ENCODE measurements around the gene ALAS1.

ALAS1 gene

DNA sequence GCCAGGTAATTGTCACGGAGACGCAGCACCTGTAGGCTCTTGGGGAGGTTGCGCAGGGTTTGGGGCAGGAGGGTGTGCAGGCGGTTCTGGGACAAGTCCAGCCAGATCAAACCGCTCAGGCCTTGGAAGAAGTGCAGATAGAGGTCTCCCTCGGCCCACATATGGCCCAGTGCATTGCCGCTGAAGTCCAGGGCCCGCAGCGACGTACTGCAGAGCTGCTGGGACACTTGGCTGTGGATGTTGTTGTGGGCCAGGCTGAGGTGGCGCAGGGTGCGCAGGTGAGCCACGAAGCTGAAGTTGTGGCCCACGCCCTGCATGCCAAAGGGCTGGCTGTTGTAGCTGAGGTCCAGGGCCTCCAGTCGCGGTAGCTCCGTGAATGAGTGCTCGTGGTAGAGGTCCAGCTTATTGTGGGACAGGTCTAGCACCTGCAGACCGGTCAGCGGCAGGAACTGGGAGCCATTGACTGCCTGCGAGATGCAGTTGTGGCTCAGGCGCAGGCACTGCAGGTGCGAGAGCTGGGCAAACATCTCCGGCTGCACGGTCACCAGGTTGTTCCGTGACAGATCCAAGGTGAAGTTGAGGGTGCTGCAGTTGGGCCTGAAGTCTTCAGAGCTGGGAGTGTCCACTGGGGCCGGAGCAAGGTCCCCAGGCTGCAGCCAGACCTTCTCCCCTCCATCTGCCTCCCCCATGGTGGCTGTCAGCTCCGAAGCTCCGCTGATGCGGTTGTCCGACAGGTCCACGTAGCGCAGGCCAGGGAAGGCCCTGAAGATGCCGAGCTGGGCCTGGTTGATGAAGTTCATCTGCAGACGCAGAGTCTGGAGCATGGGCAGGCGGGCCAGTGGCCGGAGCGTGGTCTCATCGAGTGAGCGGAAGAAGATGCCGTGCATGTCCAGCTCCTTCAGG is 24.6 kb downstream of the ALAS1 start:
- no peak for DNase-seq

GRCh38 chr3:52223449-52224408 is 25.8 kb downstream of the ALAS1 start:
- DNase-seq = no peak

DNA sequence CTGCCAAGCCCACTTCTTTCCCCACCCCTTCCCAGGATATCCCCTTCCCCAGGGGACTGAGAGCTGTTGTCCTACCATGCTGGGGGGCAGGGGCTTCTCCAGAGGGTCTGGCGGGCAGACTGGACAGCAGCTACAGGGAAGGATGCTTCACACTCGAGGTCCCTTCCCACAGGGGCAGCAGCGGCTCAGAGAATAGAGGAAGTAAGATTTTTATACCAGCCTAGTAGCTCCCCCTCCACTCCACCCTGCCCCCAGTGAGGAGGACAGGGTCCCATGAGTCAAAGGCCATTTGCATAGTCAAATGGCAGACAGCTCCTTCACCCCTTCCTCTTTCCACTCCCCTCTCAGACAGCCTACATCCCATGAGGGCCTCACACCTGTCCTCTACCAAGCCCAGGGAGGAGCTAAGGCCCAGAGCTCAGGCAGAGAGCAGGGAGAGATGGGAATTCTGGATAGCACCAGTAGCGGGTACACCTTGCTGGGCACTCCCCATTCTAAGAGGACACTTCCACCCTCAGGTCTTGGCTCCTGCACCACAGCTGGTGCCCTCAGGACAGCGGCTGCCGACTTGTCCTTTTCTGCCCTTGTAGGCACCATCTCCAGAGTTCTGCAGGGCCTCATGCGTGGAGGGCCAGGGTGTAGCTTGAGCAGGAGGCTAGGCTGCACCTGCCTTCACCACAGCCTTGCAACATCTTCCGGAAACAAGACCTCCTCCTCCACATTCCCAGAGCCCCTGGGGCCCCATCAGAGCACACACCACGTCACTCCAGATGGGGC is 27.7 kb downstream of the ALAS1 start, which contains the start of gene TLR9:
Gene TLR9, minus strand, starts transcription at position 194 of the 777 bp plus-strand sequence. Its CDS starts 116 bp downstream, at position 78.
- no peak for DNase-seq

DNA sequence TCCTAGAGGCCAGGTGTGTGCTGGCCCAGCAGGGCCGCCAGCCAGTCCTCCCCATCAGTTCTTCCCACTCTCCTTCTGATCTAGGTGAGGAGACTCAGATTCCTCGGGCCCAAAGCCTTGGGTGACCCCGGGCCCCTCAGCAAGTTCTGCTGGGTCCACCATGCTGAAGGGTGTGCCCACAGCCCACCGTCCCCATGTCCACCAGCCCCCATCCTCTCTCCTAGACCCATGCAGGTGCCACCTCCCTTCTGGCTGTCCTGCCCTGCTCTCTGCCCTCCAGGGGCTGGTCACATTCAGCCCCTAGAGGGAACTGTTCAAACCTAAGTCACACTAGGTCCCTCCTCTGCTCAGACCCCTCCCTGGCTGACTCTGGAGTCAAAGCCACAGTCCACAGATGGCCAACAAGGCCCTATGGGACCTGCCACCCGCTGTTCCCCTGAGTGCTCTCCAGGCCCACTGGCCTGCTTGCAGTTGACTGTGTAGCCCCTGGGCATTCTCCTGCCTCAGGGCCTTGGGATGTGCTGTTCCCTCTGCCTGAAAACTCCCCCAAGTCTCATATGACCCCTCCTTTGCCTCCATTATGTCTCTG is 28.4 kb downstream of the ALAS1 start:
- DNase-seq = no peak

DNA sequence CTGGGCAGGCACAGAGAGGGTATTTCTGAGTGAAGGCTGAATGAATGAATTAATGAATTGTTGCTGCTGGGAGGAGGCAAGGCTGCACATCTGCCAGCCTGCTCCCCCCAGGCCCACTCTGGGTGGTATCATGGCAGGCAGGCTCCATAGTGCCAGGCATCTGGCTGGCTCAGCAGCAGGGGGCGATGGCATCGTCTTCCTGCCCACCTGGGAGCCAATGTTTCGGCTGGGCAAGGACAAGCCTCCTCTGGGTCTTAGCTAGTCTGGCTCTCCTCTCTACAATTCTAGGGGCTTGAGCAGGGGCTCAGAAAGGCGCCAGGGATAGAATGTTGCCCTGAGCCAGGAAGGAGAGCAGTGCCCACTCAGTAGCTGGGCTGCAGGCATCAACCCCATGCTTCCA is 29.2 kb downstream of the ALAS1 start:
- DNase-seq = no peak

GRCh38 chr3:52227766-52228165 is 29.8 kb downstream of the ALAS1 start:
- DNase-seq = no peak

DNA sequence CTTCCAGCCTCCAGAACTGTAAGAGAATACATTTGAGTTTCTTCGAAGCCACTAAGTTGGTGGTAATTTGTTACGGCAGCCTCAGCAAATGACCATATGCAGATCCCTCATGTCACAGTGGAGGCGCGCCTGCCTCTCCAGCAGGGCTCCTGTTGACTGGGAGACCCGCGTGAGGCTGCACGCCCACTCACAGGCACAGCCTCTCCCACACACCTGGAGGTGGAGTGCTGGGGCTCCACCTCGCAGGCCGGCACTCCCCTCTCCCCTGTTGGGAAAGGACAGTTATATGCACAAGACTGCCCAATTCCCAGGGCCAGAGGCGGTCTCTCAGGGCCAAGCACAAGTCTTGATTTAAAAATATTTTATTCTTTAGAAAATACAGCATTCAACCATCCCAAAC is 30.3 kb downstream of the ALAS1 start:
- DNase-seq = no peak

DNA sequence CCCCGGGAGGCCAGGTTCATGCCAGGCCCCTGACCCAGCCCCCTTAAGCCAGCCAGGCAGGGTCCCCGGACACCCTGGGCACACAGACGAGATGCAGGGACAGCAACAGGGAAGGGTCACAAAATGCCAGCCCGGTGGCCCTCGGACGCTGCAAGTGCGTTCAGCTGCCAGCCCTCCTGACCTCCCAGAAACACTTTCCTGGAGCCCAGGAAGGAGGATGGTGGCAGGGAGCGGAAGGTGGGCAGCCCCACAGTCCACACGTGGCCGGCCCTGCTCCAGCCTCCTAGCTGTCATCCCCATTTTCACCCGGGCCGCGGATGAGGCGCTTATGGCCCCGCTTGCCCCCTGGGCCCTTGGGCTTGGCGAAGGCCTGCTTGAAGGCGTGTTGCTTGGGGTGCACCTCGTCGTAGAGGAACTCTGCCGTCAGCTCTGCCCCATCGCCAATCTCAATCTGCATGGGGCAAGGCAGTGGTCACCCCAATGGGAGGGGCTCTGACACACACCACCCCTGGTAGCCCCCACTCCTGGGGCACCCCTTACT is 30.9 kb downstream of the ALAS1 start:
- DNase-seq = no peak

DNA sequence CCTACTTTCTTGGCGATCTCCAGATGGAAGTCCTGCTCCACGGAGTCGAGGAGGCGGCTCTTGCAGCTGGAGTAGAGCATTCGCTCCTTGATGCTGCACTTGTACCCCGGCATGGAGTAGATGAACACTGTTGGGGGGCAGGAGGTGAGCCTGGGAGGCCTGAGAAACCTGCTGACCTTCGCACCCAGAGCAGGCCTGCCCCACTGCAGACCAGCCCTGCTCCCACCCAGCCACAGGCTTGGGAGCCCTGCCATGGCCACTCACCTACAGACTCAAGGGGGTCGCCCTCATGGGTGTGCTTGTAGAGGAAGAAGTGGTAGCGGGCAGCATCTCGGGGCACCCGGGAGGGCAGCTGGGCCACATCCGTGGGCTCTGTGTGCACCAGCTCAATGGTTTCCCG is 31.7 kb downstream of the ALAS1 start:
- no peak for DNase-seq

- no peak for DNase-seq
Observed at GRCh38 chr3:52230461-52230860, 32.5 kb downstream of the ALAS1 start.

DNA sequence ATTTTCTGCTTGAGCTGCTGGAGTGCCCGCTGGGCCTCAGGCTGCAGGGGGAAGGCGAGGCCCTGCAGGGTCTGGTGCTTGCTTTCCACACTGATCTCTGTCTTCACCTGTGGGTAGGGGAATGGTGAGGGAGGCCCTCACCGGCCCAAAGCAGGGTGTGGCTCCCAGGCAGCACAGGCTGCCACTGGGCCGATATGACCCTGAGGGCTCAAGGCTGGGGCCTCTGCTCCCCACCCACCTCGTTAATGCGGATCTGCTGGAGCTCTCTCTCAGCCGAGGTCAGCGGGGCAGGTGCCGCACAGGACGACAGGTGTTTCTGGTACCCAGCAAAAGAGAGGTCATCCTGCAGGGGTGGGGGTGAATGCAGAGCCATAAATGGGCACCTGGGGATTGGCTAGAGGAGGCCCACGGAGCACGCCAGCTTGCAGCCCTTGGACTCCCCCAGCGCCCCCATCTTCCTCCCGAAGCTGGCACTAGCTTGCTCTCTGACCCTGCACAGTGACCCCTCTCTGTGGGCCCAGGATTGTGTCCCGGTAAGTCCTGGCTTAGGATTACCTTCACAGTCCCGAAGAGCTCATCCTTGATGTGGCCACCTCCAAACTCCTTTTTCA is 33.0 kb downstream of the ALAS1 start:
- DNase-seq = no peak

DNA sequence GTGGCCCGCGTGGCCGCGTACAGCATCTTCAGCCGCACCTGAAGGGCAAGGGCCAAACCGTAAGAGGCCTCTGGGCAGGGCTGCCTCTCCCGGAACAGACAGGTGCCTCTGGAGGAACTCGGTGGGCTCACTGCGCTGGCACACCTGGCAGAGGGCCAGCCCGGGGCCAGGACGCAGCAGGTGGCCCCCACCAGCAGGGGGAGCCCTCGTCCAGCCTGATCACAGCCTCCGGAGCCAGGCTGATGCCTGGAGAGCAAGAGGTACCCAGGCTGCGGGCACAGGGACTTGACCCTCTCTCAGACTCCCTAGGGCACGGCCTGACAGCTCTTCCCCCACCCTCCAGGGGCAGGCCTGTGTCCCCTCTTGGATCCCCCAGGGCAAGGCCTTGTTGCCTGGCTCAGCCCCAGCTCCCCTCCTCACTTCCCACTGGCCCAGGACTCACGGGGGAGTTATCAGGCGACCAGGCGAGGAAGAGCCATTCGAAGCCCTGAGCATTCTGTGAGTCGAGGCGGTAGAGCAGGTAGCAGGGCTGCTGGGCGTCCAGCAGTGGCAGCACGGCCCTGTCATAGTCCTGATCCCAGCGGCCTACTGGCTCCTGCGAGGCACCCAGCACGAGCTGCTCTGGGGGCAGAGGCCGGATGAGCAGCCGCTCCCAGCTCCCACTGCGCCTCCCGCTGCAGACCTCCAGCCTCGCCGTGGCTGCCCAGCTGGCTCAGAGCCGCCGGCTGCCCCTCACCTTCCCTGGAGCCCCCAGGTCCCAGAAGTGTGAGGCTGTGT is 33.7 kb downstream of the ALAS1 start:
- DNase-seq = peak in 1 of 2 experiments; percentile 18

- DNase-seq = no peak
Observed at GRCh38 chr3:52232279-52233107, 34.5 kb downstream of the ALAS1 start.

DNA sequence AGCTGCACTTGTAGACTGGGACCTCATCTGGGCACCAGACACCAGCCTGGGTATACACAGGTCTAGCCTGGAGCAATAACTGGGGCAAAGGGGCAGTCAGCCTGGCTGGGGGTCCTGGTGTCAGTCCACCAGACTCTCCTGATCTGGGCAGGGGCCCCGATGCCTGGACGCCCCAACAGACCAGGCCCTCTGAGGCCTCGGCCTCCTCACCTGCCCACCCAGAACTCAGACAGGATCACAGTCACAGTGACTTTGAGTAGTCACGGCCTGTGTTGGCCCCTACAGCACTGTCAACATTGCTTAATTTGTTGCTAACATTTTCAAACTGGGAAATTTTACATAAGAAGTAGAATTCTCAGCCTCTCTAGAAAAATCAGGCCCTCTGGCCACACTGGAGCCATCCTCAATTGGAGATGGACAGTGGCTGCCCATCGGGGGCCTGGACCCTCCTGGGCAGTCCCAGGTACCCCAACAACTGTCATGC is 35.2 kb downstream of the ALAS1 start:
- DNase-seq = no peak

DNA sequence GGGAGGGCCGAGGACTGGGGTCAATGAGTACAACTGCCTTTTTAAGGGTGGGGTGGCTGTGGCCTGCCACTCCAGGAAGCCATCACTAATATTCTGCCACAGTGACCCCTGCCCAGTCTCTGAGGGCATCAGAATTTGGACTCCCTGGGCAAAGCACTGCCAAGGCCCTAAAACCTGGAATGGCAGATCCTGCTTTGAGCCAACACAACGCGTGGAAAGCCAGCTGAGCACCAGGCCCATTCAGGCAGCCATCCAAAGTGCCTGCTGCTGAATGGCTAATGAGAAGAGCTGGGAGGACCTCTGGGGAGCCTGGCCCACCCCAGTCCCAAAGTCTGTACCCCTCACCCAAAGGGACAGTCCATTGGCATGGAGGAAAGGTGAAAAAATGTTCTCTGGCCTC is 36.0 kb downstream of the ALAS1 start:
- DNase-seq = no peak

DNA sequence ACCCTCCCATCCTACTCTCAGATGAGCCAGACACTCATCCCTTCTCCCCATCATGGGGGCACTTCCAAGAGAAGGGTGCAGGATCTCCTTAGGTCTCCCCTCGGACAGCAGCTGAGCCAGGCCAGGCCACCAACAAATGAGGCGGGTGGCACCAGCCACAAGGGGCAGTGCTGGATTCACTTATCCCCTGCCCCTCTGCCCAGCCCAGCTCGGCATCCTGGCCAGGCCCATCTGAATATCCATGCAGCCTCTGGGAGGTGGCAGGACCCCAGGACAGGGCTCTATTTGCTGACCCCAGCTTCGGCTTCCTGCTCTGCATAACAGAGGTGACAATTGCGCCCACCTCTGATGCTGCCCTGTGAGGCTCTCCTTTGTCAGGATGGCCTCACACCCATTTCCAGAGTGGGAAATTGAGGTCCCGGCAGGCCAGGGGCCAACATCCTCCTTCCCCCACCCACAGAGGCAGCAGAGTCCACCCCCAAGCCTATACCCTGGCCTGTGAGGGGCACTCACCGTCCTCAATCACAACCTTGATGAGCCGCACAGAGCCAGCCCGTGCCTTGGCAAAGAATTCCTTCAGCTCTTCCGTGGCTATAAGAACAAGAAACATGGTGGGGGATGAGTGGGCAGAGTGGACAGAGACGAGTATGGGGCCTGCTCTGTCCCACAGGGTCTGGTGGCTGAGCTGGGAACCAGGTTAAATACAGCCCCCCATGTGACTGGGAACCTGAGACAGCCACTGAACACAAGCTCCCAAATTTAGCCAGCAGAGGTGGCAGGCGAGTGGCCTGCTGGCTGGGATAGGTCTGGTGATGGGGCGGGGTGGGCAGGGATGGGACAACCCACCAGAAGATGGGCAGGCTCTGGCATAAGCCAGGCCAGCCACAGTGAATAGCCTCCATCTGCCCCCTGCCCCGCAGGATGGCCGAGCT is 36.8 kb downstream of the ALAS1 start:
- no peak for DNase-seq

DNA sequence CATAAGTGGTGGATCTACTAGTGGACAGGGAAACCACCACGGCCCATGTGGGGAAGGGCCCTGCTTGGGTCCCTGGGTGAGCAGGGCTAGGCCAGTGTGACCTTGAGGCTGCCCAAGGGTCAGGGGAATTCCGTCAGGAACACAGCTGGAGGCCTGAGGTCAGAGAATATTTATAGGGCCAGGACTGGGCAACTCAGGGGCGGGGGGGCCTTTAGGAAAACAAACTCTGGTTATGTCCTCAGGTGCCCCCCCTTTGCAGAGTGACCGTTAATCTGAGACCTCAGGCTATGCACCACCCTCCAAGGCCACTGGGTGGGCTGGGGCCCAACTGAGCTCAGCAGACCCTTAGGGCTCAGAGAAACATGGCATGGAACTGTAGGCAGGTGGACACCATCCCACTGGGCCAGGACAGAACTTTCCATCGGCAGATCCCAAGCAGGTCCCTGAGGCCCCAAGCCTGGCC is 38.5 kb downstream of the ALAS1 start:
- DNase-seq = no peak

DNA sequence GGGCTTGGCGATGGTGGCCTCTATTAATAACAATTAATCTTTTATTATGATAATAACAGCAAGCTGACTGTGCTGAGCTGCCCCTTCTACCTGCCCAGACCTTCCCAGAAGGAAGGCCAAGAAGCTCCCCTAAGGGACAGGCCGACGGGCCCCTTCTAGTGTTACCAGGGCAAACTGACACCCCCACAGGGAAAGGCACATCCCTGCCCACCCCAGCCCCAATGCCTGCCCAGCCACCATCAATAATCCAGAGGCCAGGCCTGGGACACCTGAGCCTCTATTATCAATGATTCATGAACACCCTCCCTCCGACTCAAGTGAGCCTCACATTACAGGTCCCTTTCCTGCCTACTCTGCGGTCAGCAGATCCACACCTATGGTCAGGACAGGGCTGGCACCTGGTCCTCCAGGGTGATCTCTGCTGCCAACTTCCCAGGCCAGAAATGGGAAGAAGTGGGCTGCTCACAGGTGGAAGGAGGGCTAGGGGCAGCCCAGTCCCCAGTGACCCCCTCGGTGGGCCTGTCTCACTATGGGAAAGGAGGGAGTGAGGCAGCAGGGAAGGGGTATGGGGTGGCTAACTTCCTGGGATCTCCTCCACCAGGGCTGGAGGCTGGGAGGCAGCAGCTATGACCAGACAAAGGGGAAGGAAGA is 39.2 kb downstream of the ALAS1 start:
- no peak for DNase-seq
